ENCODE data around the gene RUSC2. TPM values are rescaled to one million over a fixed set of nuclear protein-coding genes. Genes with fewer than 3 reads are reported as not detected.
"Not testable (repeated sequence)": the region's sequence is repeated elsewhere in the genome, so short reads cannot be mapped to it uniquely, and the experiment has no call there.

Gene RUSC2
- total RNA-seq, 1 experiment from 2014 or later = 20.7 TPM

GRCh38 chr9:35519692-35520363, 29.9 kb downstream of the RUSC2 start:
- DNase-seq (ENCODE audit: low read depth) = peak; percentile 8

GRCh38 chr9:35520364-35520710, 30.4 kb downstream of the RUSC2 start:
- DNase-seq (ENCODE audit: low read depth) = no peak

- no peak for DNase-seq (ENCODE audit: low read depth)
Observed at GRCh38 chr9:35521708-35522107, 31.8 kb downstream of the RUSC2 start.

GRCh38 chr9:35522187-35522586, 32.3 kb downstream of the RUSC2 start:
- DNase-seq (ENCODE audit: low read depth) = no peak

GRCh38 chr9:35522700-35523099, 32.8 kb downstream of the RUSC2 start:
- DNase-seq (ENCODE audit: low read depth) = no peak

DNA sequence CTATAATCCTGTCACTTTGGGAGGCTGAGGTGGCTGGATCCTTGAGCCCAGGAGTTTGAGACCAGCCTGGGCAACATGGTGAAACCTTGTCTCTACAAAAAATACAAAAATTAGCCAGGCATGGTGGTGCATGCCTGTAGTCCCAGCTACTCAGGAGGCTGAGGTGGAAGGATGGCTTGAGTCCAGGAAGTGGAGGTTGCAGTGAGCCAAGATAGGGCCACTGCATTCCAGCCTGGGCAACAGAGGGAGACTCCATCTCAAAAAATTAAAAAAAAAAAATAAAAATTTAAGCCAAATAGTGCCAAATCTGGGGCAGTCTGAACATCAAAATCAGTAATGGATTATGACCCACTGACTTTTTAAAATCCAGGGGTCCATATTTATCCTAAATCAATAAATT, 33.6 kb downstream of the RUSC2 start:
- DNase-seq (ENCODE audit: low read depth) = not testable (repeated sequence)

DNA sequence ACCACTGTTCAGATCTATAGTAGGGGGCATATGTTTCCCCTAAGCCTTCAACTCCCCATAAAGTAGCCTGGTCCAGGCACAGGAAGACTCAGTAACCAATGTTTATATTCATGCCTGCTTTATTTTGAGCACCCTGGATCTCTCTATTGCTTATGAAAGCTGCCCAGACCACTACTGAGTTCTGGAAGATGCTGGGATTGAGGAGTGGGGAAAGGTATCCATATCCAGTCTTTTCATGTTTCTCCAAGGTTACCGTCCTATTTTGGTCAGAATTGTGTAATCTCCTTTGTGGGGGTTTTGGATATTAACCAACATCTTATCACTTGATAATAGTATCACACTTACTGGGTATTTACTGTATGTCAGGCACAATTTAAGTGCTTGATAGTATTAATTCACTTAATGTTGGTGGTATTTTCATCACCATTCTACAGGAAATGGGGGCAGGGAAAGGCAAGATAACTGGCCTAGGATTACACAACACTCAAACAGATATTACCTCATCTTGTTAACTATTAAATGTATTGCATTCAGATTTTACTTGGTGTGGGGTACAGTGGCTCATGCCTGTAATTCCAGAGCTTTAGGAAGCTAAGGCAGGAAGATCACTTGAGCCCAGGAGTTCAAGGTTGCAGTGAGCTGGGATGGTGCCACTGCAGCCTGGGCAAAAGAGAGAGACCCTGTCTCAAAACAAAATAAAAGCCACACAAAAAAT, 36.3 kb downstream of the RUSC2 start:
- DNase-seq (ENCODE audit: low read depth) = peak; percentile 37

GRCh38 chr9:35529161-35529823, 39.4 kb downstream of the RUSC2 start:
- no peak for DNase-seq (ENCODE audit: low read depth)

- DNase-seq (ENCODE audit: low read depth) = no peak
Observed at GRCh38 chr9:35533398-35533797, 43.5 kb downstream of the RUSC2 start.

DNA sequence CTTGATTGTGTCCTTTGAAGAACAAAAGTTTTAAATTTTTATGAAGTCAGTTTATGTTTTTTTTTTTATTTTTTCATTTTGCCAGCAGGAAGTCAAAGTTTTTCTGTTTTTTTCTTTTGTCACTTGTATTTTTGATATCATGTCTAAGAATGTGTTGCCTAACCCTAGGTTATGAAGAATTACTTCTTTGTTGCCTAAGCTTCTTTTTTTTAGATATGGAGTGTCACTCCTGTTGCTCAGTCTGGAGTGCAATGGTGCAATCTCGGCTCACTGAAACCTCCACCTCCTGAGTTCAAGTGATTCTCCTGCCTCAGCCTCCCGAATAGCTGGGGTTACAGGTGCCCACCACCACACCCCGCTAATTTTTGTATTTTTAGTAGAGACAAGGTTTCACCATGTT, 45.0 kb downstream of the RUSC2 start:
- DNase-seq (ENCODE audit: low read depth) = not testable (repeated sequence)

DNA sequence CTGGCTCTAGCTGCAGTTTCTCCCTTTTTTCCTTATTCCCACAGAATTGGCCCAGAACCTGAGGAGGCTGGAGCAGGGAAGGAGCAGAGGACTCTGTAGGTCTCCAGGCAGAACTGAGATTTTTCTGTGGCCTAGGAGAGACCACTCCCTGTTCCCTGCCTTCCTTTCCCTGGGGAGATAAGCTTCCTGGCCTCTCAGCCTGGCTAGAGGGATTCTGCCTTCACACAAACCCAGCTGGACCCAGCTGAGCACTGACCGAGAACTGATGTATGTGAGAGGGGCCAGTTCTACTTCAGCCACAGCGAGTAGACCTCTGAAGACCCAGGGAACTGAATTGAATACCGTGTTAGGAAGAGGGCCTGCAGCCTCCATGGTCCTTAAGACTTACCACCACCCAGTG, 48.0 kb downstream of the RUSC2 start:
- DNase-seq (ENCODE audit: low read depth) = no peak

DNA sequence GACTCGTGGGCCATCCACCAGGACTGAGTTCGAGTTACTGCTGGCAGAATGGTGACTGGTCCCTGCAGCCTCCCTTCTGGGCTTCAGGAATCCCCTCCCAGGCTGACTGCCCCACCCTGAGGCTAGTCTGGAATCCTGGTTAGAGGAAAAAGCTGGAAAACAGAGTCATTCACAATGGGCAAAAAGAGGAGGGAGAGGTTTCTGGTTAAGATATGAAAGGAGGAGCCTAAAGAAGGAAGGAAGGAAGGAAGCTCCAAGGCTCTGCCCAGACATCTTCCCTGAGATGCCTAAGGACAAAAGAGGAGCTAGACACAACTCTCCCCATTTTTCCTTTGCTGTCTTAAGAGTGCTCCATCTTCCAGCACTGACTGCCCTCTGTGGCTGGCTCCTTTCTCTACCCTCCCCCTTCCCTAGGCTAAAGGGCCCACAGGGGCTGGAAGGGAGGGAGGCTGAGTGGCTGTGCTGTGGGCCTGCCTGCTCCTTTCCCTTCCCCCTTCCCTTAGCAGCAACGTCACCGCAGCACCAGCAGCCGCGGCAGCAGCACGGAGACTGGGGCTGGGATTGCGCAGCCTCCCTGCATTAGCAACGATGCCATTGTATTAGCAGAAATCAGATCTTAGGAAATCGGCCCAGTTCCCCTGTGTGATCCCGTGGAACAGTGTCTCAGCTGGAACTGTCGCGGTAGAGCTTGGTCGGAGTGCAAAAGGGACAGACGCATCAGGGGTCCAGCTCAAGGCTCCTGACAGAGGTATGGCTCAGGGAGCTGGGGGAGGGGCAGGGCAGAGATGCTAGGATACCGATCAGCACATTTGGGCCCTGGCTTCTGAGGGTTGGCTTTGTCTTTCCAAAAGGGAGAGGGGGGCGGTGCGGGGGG, 48.7 kb downstream of the RUSC2 start:
- DNase-seq (ENCODE audit: low read depth) = peak; percentile 64

Other genes with a start within 250 kb of the RUSC2 start
- gene TESK1, start 115.2 kb downstream of the RUSC2 start, total RNA-seq (2014; rRNA removed; shearing (Covaris generic)) = 6.1 and 9.4 TPM in 2 replicates
- 1.7 TPM in 1 of 2 replicates, not detected in the other for gene CD72, start 128.3 kb downstream of the RUSC2 start, total RNA-seq (2014; rRNA removed; shearing (Covaris generic))
- not detected in 2 replicates for gene SIT1, start 160.8 kb downstream of the RUSC2 start, total RNA-seq (2014; rRNA removed; shearing (Covaris generic))
- gene RMRP, start 167.9 kb downstream of the RUSC2 start, total RNA-seq (2014; rRNA removed; shearing (Covaris generic)) = 3,813 and 4,416 TPM in 2 replicates
- gene CCDC107, start 168.2 kb downstream of the RUSC2 start, total RNA-seq (2014; rRNA removed; shearing (Covaris generic)) = 8.6 and 9.5 TPM in 2 replicates
- 2.9 and 4.2 TPM in 2 replicates for gene ARHGEF39, start 175.1 kb downstream of the RUSC2 start, total RNA-seq (2014; rRNA removed; shearing (Covaris generic))
- gene CA9, start 183.8 kb downstream of the RUSC2 start, total RNA-seq (2014; rRNA removed; shearing (Covaris generic)) = 0.42 TPM in 1 of 2 replicates, not detected in the other
- gene TPM2, start 199.8 kb downstream of the RUSC2 start, total RNA-seq (2014; rRNA removed; shearing (Covaris generic)) = 793 and 977 TPM in 2 replicates
- 173 and 190 TPM in 2 replicates for gene TLN1, start 242.1 kb downstream of the RUSC2 start, total RNA-seq (2014; rRNA removed; shearing (Covaris generic))
- 97.9 and 104 TPM in 2 replicates for gene CREB3, start 242.6 kb downstream of the RUSC2 start, total RNA-seq (2014; rRNA removed; shearing (Covaris generic))